Neural cell (in vitro differentiated cells): ENCODE data around the gene PIAS4. TPM values are rescaled to one million over a fixed set of nuclear protein-coding genes. Genes with fewer than 3 reads are reported as not detected.

Source experiments
- H2AFZ ChIP-seq: fragments of 200-600, 300-800 bp; sonication (generic), shearing (Covaris generic); 2 replicates; pipeline ENCODE4 v1.6.0; 2014; ENCODE audit warnings: low read depth, mild to moderate bottlenecking, antibody characterized with exemption, low read length, moderate library complexity
- H3F3A ChIP-seq: fragments of 200-600 bp; shearing (Covaris generic); 2 replicates; pipeline ENCODE4 v1.6.1; 2016; ENCODE audit warnings: mild to moderate bottlenecking, moderate library complexity, mixed read lengths, antibody characterized with exemption, low read length; ENCODE audit not compliant: insufficient read depth, poor library complexity, severe bottlenecking
- H3K27ac ChIP-seq: fragments of 200-600, 300-800 bp; sonication (generic), shearing (Covaris generic); 2 replicates; pipeline ENCODE4 v1.5.1; 2014; ENCODE audit warnings: mild to moderate bottlenecking, low read length, moderate library complexity
- H3K27me3 ChIP-seq: fragments of 300-800, 200-600 bp; sonication (generic), shearing (Covaris generic); 2 replicates; pipeline ENCODE4 v1.6.0; 2014; ENCODE audit warnings: mild to moderate bottlenecking, low read depth, low read length, moderate library complexity; ENCODE audit not compliant: insufficient read depth
- H3K36me3 ChIP-seq: fragments of 300-800, 200-600 bp; sonication (generic), shearing (Covaris generic); 2 replicates; pipeline ENCODE4 v1.5.1; 2014; ENCODE audit warnings: mild to moderate bottlenecking, antibody characterized with exemption, low read length, moderate library complexity; ENCODE audit not compliant: insufficient read depth
- H3K4me2 ChIP-seq: fragments of 300-800, 200-600 bp; sonication (generic), shearing (Covaris generic); 2 replicates; pipeline ENCODE4 v1.6.0; 2014; ENCODE audit warnings: mild to moderate bottlenecking, low read length
- H3K4me3 ChIP-seq: fragments of 300-800, 200-600 bp; sonication (generic), shearing (Covaris generic); 2 replicates; pipeline ENCODE4 v1.5.1; 2014; ENCODE audit warnings: mild to moderate bottlenecking, low read length, moderate library complexity
- H3K79me2 ChIP-seq: fragments of 200-600 bp; shearing (Covaris generic); replicated peaks from 2 replicates; pipeline ENCODE4 v1.6.0; 2014; ENCODE audit warnings: mild to moderate bottlenecking, low read length, moderate library complexity; ENCODE audit not compliant: insufficient read depth
- H3K9ac ChIP-seq: fragments of 300-800, 200-600 bp; sonication (generic), shearing (Covaris generic); 2 replicates; pipeline ENCODE4 v1.6.1; 2016; ENCODE audit warnings: mild to moderate bottlenecking, low read length, mixed read lengths
- H3K9me2 ChIP-seq: fragments of 200-600 bp; shearing (Covaris generic); 2 replicates; pipeline ENCODE4 v1.6.1; 2016; ENCODE audit warnings: mild to moderate bottlenecking, low read length, mixed read lengths; ENCODE audit not compliant: insufficient read depth
- H3K9me3 ChIP-seq: fragments of 200-600, 300-800 bp; sonication (generic), shearing (Covaris generic); 2 replicates; pipeline ENCODE4 v1.6.1; 2016; ENCODE audit warnings: mild to moderate bottlenecking, mixed run types, low read length, moderate library complexity, mixed read lengths
- H4K20me1 ChIP-seq: fragments of 200-600 bp; shearing (Covaris generic); 2 replicates; pipeline ENCODE4 v1.6.1; 2016; ENCODE audit warnings: mild to moderate bottlenecking, mixed run types; ENCODE audit not compliant: insufficient read depth
- CTCF ChIP-seq: fragments of 450-650 bp; IDR thresholded peaks from 2 replicates; pipeline ENCODE4 v1.5.1; 2014; ENCODE audit warnings: antibody characterized with exemption, mild to moderate bottlenecking, moderate library complexity; ENCODE audit not compliant: poor library complexity, severe bottlenecking
- EP300 ChIP-seq: fragments of 450-650 bp; conservative IDR thresholded peaks from 2 replicates; pipeline ENCODE4 v1.6.1; 2014; ENCODE audit warnings: antibody characterized with exemption, mild to moderate bottlenecking, moderate library complexity; ENCODE audit not compliant: poor library complexity, severe bottlenecking
- EZH2 ChIP-seq: fragments of 200-600, 300-800 bp; shearing (Covaris generic), sonication (generic); IDR thresholded peaks from 2 replicates; pipeline ENCODE4 v1.6.1; 2014; ENCODE audit warnings: antibody characterized with exemption, low read length, borderline replicate concordance, mild to moderate bottlenecking; ENCODE audit not compliant: insufficient read depth, poor library complexity, severe bottlenecking
- MXI1 ChIP-seq: fragments of 450-650 bp; conservative IDR thresholded peaks from 2 replicates; pipeline ENCODE4 v1.6.1; 2014; ENCODE audit warnings: antibody characterized with exemption, mild to moderate bottlenecking; ENCODE audit not compliant: poor library complexity, severe bottlenecking
- POLR2AphosphoS5 ChIP-seq: IDR thresholded peaks from 2 replicates; pipeline ENCODE4 v1.6.1; 2012
- RAD21 ChIP-seq: fragments of 450-650 bp; conservative IDR thresholded peaks from 2 replicates; pipeline ENCODE4 v1.6.1; 2014; ENCODE audit warnings: antibody characterized with exemption, mild to moderate bottlenecking, moderate library complexity
- REST ChIP-seq: IDR thresholded peaks from 2 replicates; pipeline ENCODE4 v1.6.1; 2012; ENCODE audit warnings: borderline replicate concordance
- SMC3 ChIP-seq: fragments of 450-650 bp; conservative IDR thresholded peaks from 2 replicates; pipeline ENCODE4 v1.6.1; 2014; ENCODE audit warnings: antibody characterized with exemption, mild to moderate bottlenecking, moderate library complexity; ENCODE audit not compliant: poor library complexity
- TAF1 ChIP-seq: IDR thresholded peaks from 2 replicates; pipeline ENCODE4 v1.6.1; 2012; ENCODE audit warnings: low read depth
- polyA plus RNA-seq: library from polyadenylated mRNA; depleted of rRNA; stranded (reverse); fragments of >200 nt; gene quantifications from 2 replicates; pipeline ENCODE4 v1.2.3, GENCODE V29; 2014

Gene PIAS4
- polyA plus RNA-seq, 1 donor from 2014 or later, result 22.3 TPM

GRCh38 chr19:4064149-4064495 lies 56.6 kb downstream of the PIAS4 start:
- Histone ChIP-seq H3K9ac (peak overlapping the region; percentile 67), H4K20me1 (peaks cover 5% of the 10 kb centered on the region), H3K4me2 (peak overlapping the region; percentile 63), H2AFZ (no peak overlapping the region), H3K4me3 (peak overlapping the region; percentile 74), H3K9me2 (no peaks in the 10 kb centered on the region), H3F3A (no peaks in the 10 kb centered on the region), H3K79me2 (peaks cover 3% of the 10 kb centered on the region), H3K36me3 (no peaks in the 10 kb centered on the region), H3K9me3 (no peaks in the 10 kb centered on the region), H3K27ac (no peak overlapping the region), H3K27me3 (peaks cover 20% of the 10 kb centered on the region)
- TF ChIP-seq CTCF (no peak), REST (no peak), EP300 (no peak), SMC3 (no peak), RAD21 (no peak), POLR2AphosphoS5 (no peak), EZH2 (no peak), MXI1 (no peak), TAF1 (no peak)

- Histone ChIP-seq H3K4me2 (peak overlapping the region; percentile 63), H2AFZ (no peak overlapping the region), H3K79me2 (peaks cover 3% of the 10 kb centered on the region), H3K27ac (no peak overlapping the region), H3K9me2 (no peaks in the 10 kb centered on the region), H3K9ac (peak overlapping the region; percentile 67), H3K9me3 (no peaks in the 10 kb centered on the region), H3F3A (no peaks in the 10 kb centered on the region), H3K4me3 (peak overlapping the region; percentile 74), H3K27me3 (peaks cover 22% of the 10 kb centered on the region), H3K36me3 (no peaks in the 10 kb centered on the region), H4K20me1 (peaks cover 5% of the 10 kb centered on the region)
- TF ChIP-seq MXI1 (peak; percentile 68), POLR2AphosphoS5 (no peak), RAD21 (no peak)
These were observed 57.1 kb downstream of the PIAS4 start for GRCh38 chr19:4064496-4065260.
